Body of pancreas (tissue), 4 donors: ENCODE results near the gene PEF1.

Experiments used
- POLR2A ChIP-seq, 3 donors: fragments of 450-650 bp; IDR thresholded peaks; one replicate each; pipeline ENCODE4 v1.6.1; 2016; ENCODE audit warnings: antibody characterized with exemption in 3 of 3, mild to moderate bottlenecking in 2 of 3
- TF ChIP-seq, protein P1 (sequence below), 7 experiments: fragments of 450-650 bp in 4 of 7; fragments of 200-600 bp in 3 of 7; sonication (generic) in 3 of 7; IDR thresholded peaks; one replicate each; pipeline ENCODE4 v1.5.1; 2016 to 2019; ENCODE audit warnings: antibody characterized with exemption in 7 of 7

GRCh38 chr1:31643976-31644559 is 608 bp downstream of the PEF1 start:
- TF ChIP-seq, protein P1, sequence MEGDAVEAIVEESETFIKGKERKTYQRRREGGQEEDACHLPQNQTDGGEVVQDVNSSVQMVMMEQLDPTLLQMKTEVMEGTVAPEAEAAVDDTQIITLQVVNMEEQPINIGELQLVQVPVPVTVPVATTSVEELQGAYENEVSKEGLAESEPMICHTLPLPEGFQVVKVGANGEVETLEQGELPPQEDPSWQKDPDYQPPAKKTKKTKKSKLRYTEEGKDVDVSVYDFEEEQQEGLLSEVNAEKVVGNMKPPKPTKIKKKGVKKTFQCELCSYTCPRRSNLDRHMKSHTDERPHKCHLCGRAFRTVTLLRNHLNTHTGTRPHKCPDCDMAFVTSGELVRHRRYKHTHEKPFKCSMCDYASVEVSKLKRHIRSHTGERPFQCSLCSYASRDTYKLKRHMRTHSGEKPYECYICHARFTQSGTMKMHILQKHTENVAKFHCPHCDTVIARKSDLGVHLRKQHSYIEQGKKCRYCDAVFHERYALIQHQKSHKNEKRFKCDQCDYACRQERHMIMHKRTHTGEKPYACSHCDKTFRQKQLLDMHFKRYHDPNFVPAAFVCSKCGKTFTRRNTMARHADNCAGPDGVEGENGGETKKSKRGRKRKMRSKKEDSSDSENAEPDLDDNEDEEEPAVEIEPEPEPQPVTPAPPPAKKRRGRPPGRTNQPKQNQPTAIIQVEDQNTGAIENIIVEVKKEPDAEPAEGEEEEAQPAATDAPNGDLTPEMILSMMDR (IDR thresholded peaks at IDR 0.05), result no peak
- TF ChIP-seq POLR2A (IDR thresholded peaks at IDR 0.05), result no peak
